HG02938 (cell line): ENCODE data around the gene BCL11A.

Experiments
- ATAC-seq: cut with Tn5 transposase; IDR thresholded peaks from one replicate; pipeline ENCODE4 v1.9.1; 2021; ENCODE audit warnings: mild to moderate bottlenecking, moderate library complexity; ENCODE audit not compliant: unreplicated experiment

Gene BCL11A

DNA sequence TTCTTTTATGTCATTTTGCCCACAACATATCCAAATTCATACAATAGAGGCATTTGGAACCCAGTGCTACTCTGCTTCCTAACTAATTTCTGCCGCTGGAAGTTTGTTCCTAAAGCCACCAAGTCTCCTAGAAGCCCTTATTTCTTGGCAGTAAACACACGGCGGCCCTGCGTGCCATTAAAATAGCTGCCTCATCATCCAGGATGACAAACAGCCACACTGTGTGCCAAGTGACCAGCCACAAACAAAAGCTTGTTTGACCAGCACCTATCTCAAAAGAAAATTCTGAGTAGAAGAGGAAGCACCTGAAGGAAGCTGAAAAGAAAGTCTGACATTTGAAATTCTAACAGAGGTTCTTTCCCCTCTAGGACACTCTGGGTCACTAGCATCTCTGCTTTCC, 64.2 kb downstream of the BCL11A start:
- ATAC-seq, result no peak

GRCh38 chr2:60488291-60488690, 65.2 kb downstream of the BCL11A start:
- peak; percentile 73 for ATAC-seq

DNA sequence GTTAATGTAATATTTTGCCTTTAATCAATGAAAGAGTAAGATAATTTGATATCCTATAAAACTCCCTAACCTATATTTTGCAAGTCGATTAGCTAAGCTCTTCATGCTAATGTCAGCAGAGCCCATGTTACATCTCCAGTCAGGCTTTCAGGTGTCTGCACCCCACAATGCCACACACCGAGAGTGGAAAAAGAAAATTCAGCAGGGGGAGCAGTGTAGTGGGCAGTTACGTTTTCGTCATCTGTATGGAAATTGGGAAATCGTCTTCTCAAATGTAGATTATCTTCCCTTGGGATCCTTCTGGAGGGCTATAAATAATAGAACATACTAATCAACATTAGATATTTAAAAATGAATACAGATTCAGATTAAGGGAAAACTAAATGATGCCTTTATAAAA, 66.3 kb downstream of the BCL11A start:
- ATAC-seq, result no peak

GRCh38 chr2:60486551-60486950, 66.9 kb downstream of the BCL11A start:
- ATAC-seq, result no peak

GRCh38 chr2:60486067-60486466, 67.4 kb downstream of the BCL11A start:
- no peak for ATAC-seq

DNA sequence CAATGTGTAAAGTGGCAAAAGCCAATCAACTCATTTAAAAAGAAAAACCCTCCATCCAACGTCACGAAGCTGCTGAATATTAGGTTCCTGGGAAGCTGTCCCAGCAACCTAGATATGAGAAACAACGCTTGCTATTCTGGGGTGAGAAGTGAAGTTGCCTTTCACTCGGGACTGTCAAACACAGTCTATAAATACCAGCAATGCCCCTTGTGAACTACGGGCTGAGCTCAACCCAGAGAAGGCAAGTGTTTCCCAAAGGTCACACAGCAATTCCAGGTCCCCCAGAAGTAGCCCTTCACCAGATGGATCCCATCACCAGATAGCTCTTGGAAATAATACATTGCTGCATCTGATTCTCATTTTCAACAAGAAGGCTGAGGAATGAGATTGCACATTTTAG, 67.9 kb downstream of the BCL11A start:
- ATAC-seq, result no peak

GRCh38 chr2:60485055-60485454, 68.4 kb downstream of the BCL11A start:
- ATAC-seq, result no peak

DNA sequence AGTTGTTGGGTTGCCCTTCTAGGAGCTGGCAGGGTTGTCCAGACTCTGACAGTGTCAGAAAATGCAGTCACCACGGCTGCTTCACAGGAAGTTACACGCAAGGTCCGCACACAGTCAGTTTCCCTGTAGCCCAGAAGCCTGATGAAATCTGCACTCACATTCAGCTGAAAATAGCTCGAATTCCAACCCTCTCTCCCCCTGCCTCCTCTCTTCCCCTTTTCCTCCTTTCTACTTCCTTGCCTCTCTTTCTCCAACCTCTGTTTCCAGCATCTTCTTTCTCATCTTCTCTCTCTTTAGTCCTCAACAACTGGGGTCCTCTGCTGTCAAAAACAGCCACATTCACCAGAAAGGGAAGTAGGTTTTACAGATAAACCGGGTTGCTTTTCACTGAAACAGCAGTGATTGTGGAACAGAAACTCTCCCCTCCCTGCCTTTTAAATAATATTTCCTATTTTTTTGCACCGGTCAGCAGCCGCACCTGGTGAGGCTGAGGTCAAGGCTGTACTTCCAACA, 69.3 kb downstream of the BCL11A start:
- ATAC-seq, result no peak

DNA sequence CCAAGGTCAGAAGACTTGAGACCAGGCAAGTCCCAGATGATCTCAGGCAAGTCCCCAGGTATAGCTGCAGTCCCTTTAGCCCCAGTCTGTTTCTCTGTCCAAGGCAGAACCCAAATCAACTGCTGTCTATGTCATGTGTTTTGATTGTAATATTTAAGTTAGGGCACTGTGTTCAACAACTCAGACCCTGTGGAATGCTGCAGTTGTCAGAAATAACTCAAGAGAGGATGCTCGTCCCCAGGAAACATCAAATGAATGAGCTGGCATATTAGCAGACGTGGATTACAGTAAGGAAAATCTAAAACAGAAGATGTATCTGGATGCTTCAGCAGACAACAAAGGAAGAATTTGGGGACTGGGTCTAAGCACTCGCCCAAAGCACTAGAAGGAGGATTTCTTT, 70.1 kb downstream of the BCL11A start:
- ATAC-seq, result no peak

DNA sequence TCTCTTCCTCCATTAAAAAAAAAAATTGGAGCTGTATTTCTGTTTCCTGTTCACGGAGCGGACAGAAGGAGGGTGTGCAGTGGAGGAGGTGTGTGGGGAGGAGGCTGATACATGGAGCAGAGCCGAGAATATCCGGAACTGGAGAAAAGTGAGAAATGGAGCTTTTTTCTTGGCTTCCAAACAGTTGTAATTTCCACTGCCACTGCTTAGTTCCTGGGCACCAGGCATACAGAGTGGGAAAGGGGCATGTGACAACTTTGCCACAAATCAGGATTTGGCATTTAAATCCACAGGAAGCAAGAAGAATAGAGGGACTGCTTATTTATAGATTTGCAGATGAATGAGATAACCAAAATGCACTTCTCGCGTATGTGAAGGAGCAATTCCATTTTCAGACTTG, 71.2 kb downstream of the BCL11A start:
- ATAC-seq, result no peak

GRCh38 chr2:60481257-60481656, 72.2 kb downstream of the BCL11A start:
- no peak for ATAC-seq

- ATAC-seq, result no peak
Measured at GRCh38 chr2:60480089-60480773, 73.2 kb downstream of the BCL11A start.

DNA sequence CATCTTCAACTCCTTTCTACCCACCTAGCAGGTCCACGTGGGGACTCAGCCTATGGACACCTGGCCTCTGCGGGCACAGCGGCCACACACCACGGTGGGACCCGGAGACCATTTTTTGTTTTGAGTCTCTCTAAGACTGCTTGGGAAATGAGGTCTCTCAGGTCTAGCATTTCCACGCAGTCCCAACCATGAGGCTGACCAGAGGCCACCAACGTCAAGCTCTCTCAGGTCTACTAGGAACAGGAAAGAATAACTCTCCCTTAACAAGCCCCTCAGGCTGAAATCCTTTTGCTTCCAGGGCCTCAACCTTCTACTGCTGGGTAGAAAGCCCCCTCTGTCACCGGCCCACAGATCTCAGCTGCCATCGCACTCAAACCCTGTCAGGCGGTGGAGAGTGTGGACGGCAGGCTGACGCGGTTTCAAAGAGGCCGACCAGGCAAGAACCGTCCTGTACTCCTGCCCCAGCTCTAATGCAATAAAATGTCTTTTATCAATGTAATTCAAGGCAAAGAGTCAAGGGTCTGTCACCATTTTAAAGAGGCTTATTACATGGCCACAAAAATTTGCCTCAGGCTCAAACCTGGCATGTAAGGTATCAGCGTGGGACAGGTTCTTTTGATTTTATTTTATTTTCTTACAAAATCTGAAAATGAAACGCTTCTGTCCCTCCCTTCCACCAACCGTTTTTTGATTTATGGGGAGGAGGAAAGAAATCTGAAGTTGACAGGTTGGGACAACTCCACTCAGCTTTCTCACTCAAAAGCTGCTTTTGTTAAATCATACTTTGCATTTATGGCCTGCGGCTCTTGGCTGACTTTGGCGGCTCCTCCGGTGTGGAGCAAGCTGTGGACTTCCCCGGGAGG, 74.0 kb downstream of the BCL11A start:
- ATAC-seq, result no peak

- no peak for ATAC-seq
Measured at GRCh38 chr2:60478660-60479059, 74.8 kb downstream of the BCL11A start.

DNA sequence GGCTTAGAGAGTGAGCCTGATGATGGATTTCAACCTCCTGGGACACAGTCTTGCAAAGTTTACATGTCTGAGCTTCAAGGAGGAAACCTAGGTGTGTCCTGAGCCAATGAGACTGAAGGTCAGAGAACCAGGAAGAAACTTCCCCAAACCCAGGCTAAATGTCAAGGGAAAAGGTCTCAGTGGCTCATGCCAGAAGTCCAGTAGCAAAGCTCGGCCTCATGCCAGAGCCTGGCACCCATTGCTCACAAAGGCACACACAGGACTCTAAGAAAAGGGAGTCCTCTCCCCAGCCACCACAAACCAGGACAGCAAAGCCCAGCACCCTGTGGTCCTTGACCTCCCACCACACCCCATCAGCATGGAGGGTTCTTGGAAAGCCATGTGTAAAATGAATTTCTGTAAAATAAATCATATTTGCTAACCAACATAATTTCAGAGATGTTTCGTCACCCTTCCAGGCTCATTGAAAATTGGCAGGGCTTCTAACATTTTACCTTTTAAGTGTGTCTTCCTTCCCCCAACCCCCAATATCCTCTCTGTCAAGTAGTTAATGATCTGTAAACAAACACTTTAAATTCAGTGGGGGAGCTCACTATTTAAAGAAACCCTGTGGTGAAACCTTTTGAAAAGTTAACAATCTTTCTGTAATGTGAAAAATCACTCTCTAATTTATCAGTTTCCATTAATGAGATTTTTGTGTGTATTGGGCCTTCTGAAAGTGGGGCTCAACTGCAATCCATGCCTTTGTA, 77.1 kb downstream of the BCL11A start:
- no peak for ATAC-seq

DNA sequence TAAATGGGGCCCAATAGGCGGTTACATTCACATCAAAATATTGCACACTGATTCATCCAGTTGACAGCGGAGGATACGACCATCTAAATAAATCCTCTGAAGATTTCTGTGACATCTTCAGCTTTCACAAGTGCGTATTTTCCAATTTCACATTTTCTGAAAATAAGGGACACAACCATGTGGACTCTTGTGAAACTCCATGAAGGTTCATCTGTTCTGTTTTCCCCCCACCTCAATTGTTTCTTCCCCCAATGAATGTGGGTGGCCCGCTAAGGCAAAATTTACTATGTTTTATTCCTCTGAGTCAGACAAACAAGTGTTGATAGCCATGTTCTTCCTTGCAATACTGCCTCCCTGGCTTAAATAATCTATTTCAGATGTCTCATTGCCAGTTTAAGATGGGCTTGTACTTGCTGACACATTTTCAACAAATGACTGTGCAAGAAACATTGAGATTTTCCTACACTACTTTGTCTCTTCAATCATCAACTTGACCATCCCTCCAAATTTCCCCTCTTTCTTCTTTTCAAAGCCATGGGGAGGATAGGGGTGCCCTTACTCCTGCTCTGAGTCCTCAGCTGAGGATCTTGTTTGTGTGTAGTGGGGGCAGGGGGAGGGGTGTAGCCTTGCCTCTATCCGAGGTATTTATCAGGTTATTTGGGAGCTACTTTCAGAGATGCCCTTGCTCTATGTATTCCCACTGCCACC, 78.2 kb downstream of the BCL11A start:
- no peak for ATAC-seq

GRCh38 chr2:60474301-60474700, 79.2 kb downstream of the BCL11A start:
- ATAC-seq, result no peak

GRCh38 chr2:60473546-60473945, 79.9 kb downstream of the BCL11A start:
- no peak for ATAC-seq

GRCh38 chr2:60472663-60473289, 80.7 kb downstream of the BCL11A start:
- ATAC-seq, result no peak

DNA sequence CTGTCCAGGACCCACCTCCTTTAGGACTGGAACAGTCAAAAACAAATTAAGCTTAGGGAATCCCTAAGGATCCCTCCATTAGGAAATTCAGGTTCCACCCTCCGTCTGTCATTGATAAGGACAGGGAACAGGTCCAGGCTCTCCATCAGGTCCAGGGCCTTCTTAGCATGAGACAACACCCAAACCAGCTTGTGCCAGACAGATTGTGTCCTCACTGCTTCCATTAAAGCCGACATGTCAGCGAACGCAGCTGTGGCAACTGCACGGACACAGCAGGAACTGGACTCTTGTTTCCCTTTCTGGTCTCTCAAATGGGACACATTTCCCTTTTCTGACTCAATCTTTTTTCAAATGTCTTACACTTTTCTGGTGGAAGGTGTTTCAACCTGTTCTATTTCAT, 81.4 kb downstream of the BCL11A start:
- no peak for ATAC-seq
